PC-9 (cell line): ENCODE results near the gene TPK1. TPM values are rescaled to one million over a fixed set of nuclear protein-coding genes. Genes with fewer than 3 reads are reported as not detected.

Source experiments
- BruUV-seq: library from RNA; stranded (reverse); fragments of 400-500 nt; replicated peaks from 2 replicates; lab custom pipeline; 2021; lab: Mats Ljungman, UMichigan
- CTCF ChIA-PET: fragments of 300-600 bp; sonication (Branson Sonifier 250); formaldehyde crosslinking; loops from one replicate; lab custom pipeline; 2022; ENCODE audit warnings: antibody characterized with exemption; lab: Charles Lee
- POLR2A ChIA-PET: fragments of 300-600 bp; sonication (Branson Sonifier 250); formaldehyde crosslinking; loops from one replicate; lab custom pipeline; 2022; ENCODE audit warnings: antibody characterized with exemption; ENCODE audit not compliant: unreplicated experiment; lab: Charles Lee
- DNase-seq, 2 experiments: peaks; one replicate each; pipeline versions ENCODE4 v3.0.0 to v3.0.0-alpha.2; 2015 to 2022; ENCODE audit warnings: mixed read lengths in 1 of 2
- H2AFZ ChIP-seq: fragments of 200-600 bp; sonication (generic); 2 replicates; pipeline ENCODE4 v1.8.1; 2017; ENCODE audit warnings: antibody characterized with exemption
- H3F3A ChIP-seq: fragments of 200-600 bp; sonication (generic); 2 replicates; pipeline ENCODE4 v1.8.1; 2017; ENCODE audit warnings: antibody characterized with exemption, mild to moderate bottlenecking, low read depth; ENCODE audit not compliant: insufficient read depth
- H3K27ac ChIP-seq: fragments of 200-600 bp; sonication (generic); 2 replicates; pipeline ENCODE4 v1.6.1; 2016; ENCODE audit warnings: mixed run types
- H3K27me3 ChIP-seq: fragments of 200-600 bp; sonication (generic); 2 replicates; pipeline ENCODE4 v1.6.1; 2016; ENCODE audit warnings: low read depth, mixed run types; ENCODE audit not compliant: insufficient read depth
- H3K36me3 ChIP-seq: fragments of 200-600 bp; sonication (generic); 2 replicates; pipeline ENCODE4 v1.6.1; 2016; ENCODE audit warnings: low read depth, mixed run types
- H3K4me1 ChIP-seq: fragments of 200-600 bp; sonication (generic); replicated peaks from 2 replicates; pipeline ENCODE4 v1.6.1; 2016; ENCODE audit warnings: mixed run types; ENCODE audit not compliant: insufficient read depth
- H3K4me2 ChIP-seq: fragments of 200-600 bp; sonication (generic); 2 replicates; pipeline ENCODE4 v1.6.1; 2017; ENCODE audit warnings: mixed run types
- H3K4me3 ChIP-seq: fragments of 200-600 bp; sonication (generic); 2 replicates; pipeline ENCODE4 v1.6.1; 2016; ENCODE audit warnings: mixed run types
- H3K79me2 ChIP-seq: fragments of 200-600 bp; sonication (generic); 2 replicates; pipeline ENCODE4 v1.6.1; 2017; ENCODE audit warnings: low read depth, mixed run types
- H3K9me2 ChIP-seq: fragments of 200-600 bp; sonication (generic); 2 replicates; pipeline ENCODE4 v1.8.1; 2017; ENCODE audit warnings: mild to moderate bottlenecking; ENCODE audit not compliant: insufficient read depth
- H3K9me3 ChIP-seq: fragments of 200-600 bp; sonication (generic); 2 replicates; pipeline ENCODE4 v1.8.1; 2016; ENCODE audit warnings: low read depth; ENCODE audit not compliant: insufficient read depth
- H4K20me1 ChIP-seq: fragments of 200-600 bp; sonication (generic); 2 replicates; pipeline ENCODE4 v1.8.1; 2017; ENCODE audit not compliant: insufficient read depth
- EZH2 ChIP-seq: fragments of 200-600 bp; sonication (generic); IDR thresholded peaks from 2 replicates; pipeline ENCODE4 v1.8.0; 2017; ENCODE audit warnings: antibody characterized with exemption, low read depth
- intact Hi-C: fragments of 100-400 bp; cut with micrococcal nuclease; formaldehyde crosslinking; loops from one replicate; pipeline ENCODE4 v1.10.0; 2022; ENCODE audit not compliant: unreplicated experiment
- total RNA-seq: library from RNA; stranded (reverse); gene quantifications from 2 replicates; pipeline ENCODE4 v1.2.3, GENCODE V29; 2021
- TF ChIP-seq, protein P1 (sequence below): fragments of 200-600 bp; sonication (generic); conservative IDR thresholded peaks from 2 replicates; pipeline ENCODE4 v1.6.1; 2017; ENCODE audit warnings: mixed run types, antibody characterized with exemption, mild to moderate bottlenecking, moderate library complexity

The TPK1 gene
- total RNA-seq, 1 experiment from 2014 or later: 0.90 TPM

DNA sequence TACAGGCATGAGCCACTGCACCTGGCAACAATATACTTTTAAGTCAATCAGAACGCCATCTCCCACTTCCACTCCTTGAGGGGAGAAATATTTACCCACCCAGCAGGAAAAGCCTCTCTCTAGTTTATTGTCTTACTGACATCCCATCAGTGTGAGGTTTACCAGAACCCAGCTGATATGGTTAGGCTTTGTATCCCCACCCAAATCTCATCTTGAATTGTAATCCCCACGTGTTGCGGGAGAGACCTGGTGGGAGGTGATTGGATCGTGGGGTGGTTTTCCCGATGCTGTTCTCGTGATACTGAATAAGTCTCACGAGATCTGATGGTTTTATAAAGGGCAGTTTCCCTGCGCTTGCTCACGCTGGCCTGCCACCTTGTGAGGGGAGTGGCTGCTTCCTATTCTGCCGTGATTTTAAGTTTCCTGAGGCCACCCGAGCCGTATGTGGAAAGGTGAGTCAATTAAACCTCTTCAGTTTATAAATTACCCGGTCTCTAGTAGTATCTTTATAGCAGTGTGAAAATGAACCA, 37.5 kb upstream of the TPK1 start:
- no peak overlapping the region for H2AFZ ChIP-seq
- H3K9me2 ChIP-seq: no peaks in the 10 kb centered on the region
- no peaks in the 10 kb centered on the region for H3K36me3 ChIP-seq
- no peaks in the 10 kb centered on the region for H3K9me3 ChIP-seq
- intact Hi-C loops: no loop called here
- no TSS peak for BruUV-seq
- H4K20me1 ChIP-seq: no peaks in the 10 kb centered on the region
- no peak for TF ChIP-seq EZH2
- TF ChIP-seq, protein P1, sequence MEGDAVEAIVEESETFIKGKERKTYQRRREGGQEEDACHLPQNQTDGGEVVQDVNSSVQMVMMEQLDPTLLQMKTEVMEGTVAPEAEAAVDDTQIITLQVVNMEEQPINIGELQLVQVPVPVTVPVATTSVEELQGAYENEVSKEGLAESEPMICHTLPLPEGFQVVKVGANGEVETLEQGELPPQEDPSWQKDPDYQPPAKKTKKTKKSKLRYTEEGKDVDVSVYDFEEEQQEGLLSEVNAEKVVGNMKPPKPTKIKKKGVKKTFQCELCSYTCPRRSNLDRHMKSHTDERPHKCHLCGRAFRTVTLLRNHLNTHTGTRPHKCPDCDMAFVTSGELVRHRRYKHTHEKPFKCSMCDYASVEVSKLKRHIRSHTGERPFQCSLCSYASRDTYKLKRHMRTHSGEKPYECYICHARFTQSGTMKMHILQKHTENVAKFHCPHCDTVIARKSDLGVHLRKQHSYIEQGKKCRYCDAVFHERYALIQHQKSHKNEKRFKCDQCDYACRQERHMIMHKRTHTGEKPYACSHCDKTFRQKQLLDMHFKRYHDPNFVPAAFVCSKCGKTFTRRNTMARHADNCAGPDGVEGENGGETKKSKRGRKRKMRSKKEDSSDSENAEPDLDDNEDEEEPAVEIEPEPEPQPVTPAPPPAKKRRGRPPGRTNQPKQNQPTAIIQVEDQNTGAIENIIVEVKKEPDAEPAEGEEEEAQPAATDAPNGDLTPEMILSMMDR: no peak
- 0 out of 2 replicates have a peak, but pooled peaks cover 10% of the 10 kb centered on the region for H3K27me3 ChIP-seq
- H3F3A ChIP-seq: no peaks in the 10 kb centered on the region
- DNase-seq: no peak
- no peak overlapping the region for H3K4me2 ChIP-seq
- H3K4me3 ChIP-seq: no peak overlapping the region
- ChIA-PET POLR2A (no interaction called here), CTCF (no interaction called here)
- H3K4me1 ChIP-seq: no peaks in the 10 kb centered on the region
- H3K79me2 ChIP-seq: no peaks in the 10 kb centered on the region
- H3K27ac ChIP-seq: no peak overlapping the region

- H3F3A ChIP-seq: no peaks in the 10 kb centered on the region
- no peaks in the 10 kb centered on the region for H3K36me3 ChIP-seq
- no peaks in the 10 kb centered on the region for H3K9me3 ChIP-seq
- ChIA-PET POLR2A (no interaction called here), CTCF (no interaction called here)
- H3K27ac ChIP-seq: no peak overlapping the region
- H3K4me1 ChIP-seq: no peaks in the 10 kb centered on the region
- no peaks in the 10 kb centered on the region for H3K79me2 ChIP-seq
- DNase-seq: no peak
- no peak overlapping the region for H3K4me3 ChIP-seq
- H3K4me2 ChIP-seq: no peak overlapping the region
- peaks cover 5% of the 10 kb centered on the region; the same call in 1 of the 2 replicates for H3K27me3 ChIP-seq
- intact Hi-C loops: no loop called here
- no peaks in the 10 kb centered on the region for H3K9me2 ChIP-seq
- H4K20me1 ChIP-seq: no peaks in the 10 kb centered on the region
- H2AFZ ChIP-seq: no peak overlapping the region
- BruUV-seq: no TSS peak
- TF ChIP-seq, protein P1: no peak
- no peak for TF ChIP-seq EZH2
These were observed 33.2 kb upstream of the TPK1 start for GRCh38 chr7:144869082-144869481.

GRCh38 chr7:144866189-144866588, 30.3 kb upstream of the TPK1 start:
- H3K27me3 ChIP-seq: peaks cover 9% of the 10 kb centered on the region
- H3K79me2 ChIP-seq: no peaks in the 10 kb centered on the region
- no peaks in the 10 kb centered on the region for H4K20me1 ChIP-seq
- no peaks in the 10 kb centered on the region for H3K9me3 ChIP-seq
- DNase-seq: no peak
- BruUV-seq: no TSS peak
- H2AFZ ChIP-seq: no peak overlapping the region
- no peaks in the 10 kb centered on the region for H3F3A ChIP-seq
- no peaks in the 10 kb centered on the region for H3K36me3 ChIP-seq
- ChIA-PET CTCF (no interaction called here), POLR2A (no interaction called here)
- no peak overlapping the region for H3K4me2 ChIP-seq
- H3K4me3 ChIP-seq: no peak overlapping the region
- TF ChIP-seq, protein P1: no peak
- no peak for TF ChIP-seq EZH2
- no peaks in the 10 kb centered on the region for H3K9me2 ChIP-seq
- H3K4me1 ChIP-seq: no peaks in the 10 kb centered on the region
- H3K27ac ChIP-seq: no peak overlapping the region
- intact Hi-C loops: no loop called here
